ENCODE data around the gene MON1A.

The MON1A gene

DNA sequence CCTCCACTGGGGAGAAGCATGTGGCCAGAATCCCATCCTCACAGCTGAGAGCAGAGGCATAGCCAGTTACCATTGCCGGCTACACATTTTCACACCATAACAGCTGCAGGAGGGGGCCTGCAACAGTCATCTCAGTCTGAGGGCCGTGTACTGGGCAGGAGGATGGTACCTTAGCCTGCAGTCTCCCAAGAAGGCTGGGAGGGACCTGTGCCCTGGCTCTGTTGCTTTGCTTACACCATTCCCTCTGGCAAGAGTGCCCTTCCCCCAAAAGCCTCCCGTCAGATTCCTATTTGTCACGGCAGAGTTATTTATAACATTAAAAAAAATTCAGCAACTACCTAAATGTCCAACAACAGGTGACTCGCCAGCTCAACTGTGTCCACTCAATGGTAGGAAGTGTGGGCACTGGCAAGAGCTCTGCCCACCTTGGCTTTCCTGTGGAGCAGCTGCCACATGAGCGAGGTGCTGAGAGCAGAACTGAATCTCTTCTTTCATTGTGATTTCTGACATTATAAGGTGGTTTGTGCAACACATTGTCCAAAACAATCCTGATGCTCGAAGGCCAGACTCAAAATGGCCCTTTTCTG is 64.3 kb downstream of the MON1A start:
- Histone ChIP-seq H4K20me1 (ENCODE audit: low read depth, low read length) (no peaks in the 10 kb centered on the region), H3F3A (ENCODE audit: insufficient read depth) (no peaks in the 10 kb centered on the region), H3K9me3 (ENCODE audit: insufficient read depth, low read length) (no peaks in the 10 kb centered on the region), H3K9ac (ENCODE audit: low read length) (no peak overlapping the region), H3K27me3 (ENCODE audit: low read length) (no peaks in the 10 kb centered on the region), H3K9me2 (replicated peaks; ENCODE audit: insufficient read depth, low read length) (no peaks in the 10 kb centered on the region), H3K79me2 (ENCODE audit: insufficient read depth, low read length) (no peaks in the 10 kb centered on the region), H2AFZ (ENCODE audit: low read depth, low read length, severe bottlenecking) (no peak overlapping the region), H3K27ac (ENCODE audit: low read depth, low read length) (no peak overlapping the region), H3K4me3 (ENCODE audit: insufficient read depth, low read length, poor library complexity, severe bottlenecking) (no peak overlapping the region), H3K4me2 (ENCODE audit: low read depth, low read length, poor library complexity, severe bottlenecking) (no peak overlapping the region), H3K36me3 (ENCODE audit: low read length) (no peaks in the 10 kb centered on the region)
- TF ChIP-seq, protein P1, sequence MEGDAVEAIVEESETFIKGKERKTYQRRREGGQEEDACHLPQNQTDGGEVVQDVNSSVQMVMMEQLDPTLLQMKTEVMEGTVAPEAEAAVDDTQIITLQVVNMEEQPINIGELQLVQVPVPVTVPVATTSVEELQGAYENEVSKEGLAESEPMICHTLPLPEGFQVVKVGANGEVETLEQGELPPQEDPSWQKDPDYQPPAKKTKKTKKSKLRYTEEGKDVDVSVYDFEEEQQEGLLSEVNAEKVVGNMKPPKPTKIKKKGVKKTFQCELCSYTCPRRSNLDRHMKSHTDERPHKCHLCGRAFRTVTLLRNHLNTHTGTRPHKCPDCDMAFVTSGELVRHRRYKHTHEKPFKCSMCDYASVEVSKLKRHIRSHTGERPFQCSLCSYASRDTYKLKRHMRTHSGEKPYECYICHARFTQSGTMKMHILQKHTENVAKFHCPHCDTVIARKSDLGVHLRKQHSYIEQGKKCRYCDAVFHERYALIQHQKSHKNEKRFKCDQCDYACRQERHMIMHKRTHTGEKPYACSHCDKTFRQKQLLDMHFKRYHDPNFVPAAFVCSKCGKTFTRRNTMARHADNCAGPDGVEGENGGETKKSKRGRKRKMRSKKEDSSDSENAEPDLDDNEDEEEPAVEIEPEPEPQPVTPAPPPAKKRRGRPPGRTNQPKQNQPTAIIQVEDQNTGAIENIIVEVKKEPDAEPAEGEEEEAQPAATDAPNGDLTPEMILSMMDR (IDR thresholded peaks at IDR 0.05; ENCODE audit: insufficient read depth, low read length, poor library complexity, severe bottlenecking) = no peak
- TF ChIP-seq EZH2phosphoT487 (conservative IDR thresholded peaks at IDR 0.05; ENCODE audit: low read length) = no peak

DNA sequence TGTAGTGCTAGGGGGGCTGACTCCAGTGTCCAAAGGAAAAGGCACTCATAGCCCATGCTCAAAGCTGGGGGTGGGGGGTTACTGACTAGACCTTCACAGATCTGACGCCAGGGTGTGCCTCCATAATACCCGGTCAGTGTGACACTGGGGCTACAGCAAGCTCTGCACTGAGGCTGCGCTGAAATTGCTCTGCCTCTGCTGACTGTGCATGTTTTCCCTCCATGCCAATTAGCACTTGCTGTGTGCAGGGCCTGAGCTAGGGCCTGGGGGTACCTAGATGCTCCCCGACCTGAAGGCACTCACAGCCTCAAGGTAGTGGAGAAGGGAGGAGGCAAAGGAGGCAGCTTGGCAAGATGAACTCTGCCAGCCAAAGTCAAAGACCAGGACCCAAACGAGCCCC is 65.1 kb downstream of the MON1A start:
- no peaks in the 10 kb centered on the region for H3K9me2 ChIP-seq (replicated peaks; ENCODE audit: insufficient read depth, low read length)
- no peaks in the 10 kb centered on the region for H3K9me3 ChIP-seq (ENCODE audit: insufficient read depth, low read length)
- H3K9ac ChIP-seq (ENCODE audit: low read length) = no peak overlapping the region
- no peaks in the 10 kb centered on the region for H4K20me1 ChIP-seq (ENCODE audit: low read depth, low read length)
- no peak overlapping the region for H2AFZ ChIP-seq (ENCODE audit: low read depth, low read length, severe bottlenecking)
- H3K79me2 ChIP-seq (ENCODE audit: insufficient read depth, low read length) = no peaks in the 10 kb centered on the region
- H3K36me3 ChIP-seq (ENCODE audit: low read length) = no peaks in the 10 kb centered on the region
- H3K4me2 ChIP-seq (ENCODE audit: low read depth, low read length, poor library complexity, severe bottlenecking) = no peak overlapping the region
- H3K4me3 ChIP-seq (ENCODE audit: insufficient read depth, low read length, poor library complexity, severe bottlenecking) = no peak overlapping the region
- TF ChIP-seq, protein P1 (IDR thresholded peaks at IDR 0.05; ENCODE audit: insufficient read depth, low read length, poor library complexity, severe bottlenecking) = no peak
- no peak for TF ChIP-seq EZH2phosphoT487 (conservative IDR thresholded peaks at IDR 0.05; ENCODE audit: low read length)
- H3K27me3 ChIP-seq (ENCODE audit: low read length) = no peaks in the 10 kb centered on the region
- H3F3A ChIP-seq (ENCODE audit: insufficient read depth) = no peaks in the 10 kb centered on the region
- no peak overlapping the region for H3K27ac ChIP-seq (ENCODE audit: low read depth, low read length)

DNA sequence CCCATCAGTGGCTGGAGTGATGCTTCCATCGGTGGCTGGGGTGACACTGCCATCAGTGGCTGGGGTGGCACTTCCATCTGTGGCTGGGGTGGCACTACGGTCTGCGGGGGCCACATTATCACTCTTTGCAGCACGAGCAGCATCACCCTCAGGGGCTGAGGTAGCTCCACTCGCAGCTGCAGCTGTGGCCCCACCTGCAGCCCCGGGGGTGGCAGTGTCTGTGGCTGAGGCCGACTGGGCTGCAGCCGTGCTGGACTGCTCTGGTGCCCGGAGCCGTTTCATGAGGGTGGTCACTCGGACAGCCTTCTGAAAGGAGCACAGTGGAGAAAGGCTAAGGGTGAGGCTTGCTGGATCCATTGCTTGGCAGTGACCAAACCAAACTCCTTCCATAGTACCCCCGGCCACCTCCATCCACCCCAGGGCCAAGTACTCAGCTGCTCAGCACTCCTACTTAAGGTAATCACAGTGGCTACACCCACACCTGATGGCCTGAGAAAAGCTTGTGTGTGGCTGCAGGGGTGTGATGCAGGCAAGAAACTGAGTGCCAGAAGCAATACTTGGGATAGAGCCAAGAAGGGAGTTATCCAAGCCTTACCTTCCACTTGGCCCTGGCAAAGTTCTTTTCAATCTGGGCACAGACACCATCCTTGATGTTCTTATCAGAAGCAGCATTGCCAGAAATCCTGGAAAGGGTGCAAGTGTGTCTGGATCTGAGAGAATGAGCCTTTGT is 69.9 kb downstream of the MON1A start:
- no peaks in the 10 kb centered on the region for H3K27me3 ChIP-seq (ENCODE audit: low read length)
- no peaks in the 10 kb centered on the region for H3K9me2 ChIP-seq (replicated peaks; ENCODE audit: insufficient read depth, low read length)
- no peaks in the 10 kb centered on the region for H3K9me3 ChIP-seq (ENCODE audit: insufficient read depth, low read length)
- TF ChIP-seq, protein P1 (IDR thresholded peaks at IDR 0.05; ENCODE audit: insufficient read depth, low read length, poor library complexity, severe bottlenecking) = no peak
- TF ChIP-seq EZH2phosphoT487 (conservative IDR thresholded peaks at IDR 0.05; ENCODE audit: low read length) = no peak
- H3K4me3 ChIP-seq (ENCODE audit: insufficient read depth, low read length, poor library complexity, severe bottlenecking) = no peak overlapping the region
- no peak overlapping the region for H2AFZ ChIP-seq (ENCODE audit: low read depth, low read length, severe bottlenecking)
- H3K9ac ChIP-seq (ENCODE audit: low read length) = no peak overlapping the region
- H3K36me3 ChIP-seq (ENCODE audit: low read length) = no peaks in the 10 kb centered on the region
- no peaks in the 10 kb centered on the region for H3F3A ChIP-seq (ENCODE audit: insufficient read depth)
- no peak overlapping the region for H3K4me2 ChIP-seq (ENCODE audit: low read depth, low read length, poor library complexity, severe bottlenecking)
- H4K20me1 ChIP-seq (ENCODE audit: low read depth, low read length) = no peaks in the 10 kb centered on the region
- H3K27ac ChIP-seq (ENCODE audit: low read depth, low read length) = no peak overlapping the region
- peaks cover 15% of the 10 kb centered on the region for H3K79me2 ChIP-seq (ENCODE audit: insufficient read depth, low read length)

All from SU-DHL-6 (cell line).